Naive thymus-derived CD4-positive, alpha-beta T cell (primary cell): Measurements from ENCODE around the gene TENM4. TPM values are rescaled to one million over a fixed set of nuclear protein-coding genes. Genes with fewer than 3 reads are reported as not detected.
"Not testable (repeated sequence)": the region's sequence is repeated elsewhere in the genome, so short reads cannot be mapped to it uniquely, and the experiment has no call there.

Source experiments
- ATAC-seq: fragments of 150-1000 bp; cut with Tn5 transposase; 2 replicates; pipeline ENCODE4 v1.10.0; 2021; ENCODE audit warnings: mild to moderate bottlenecking, moderate library complexity
- CTCF ChIA-PET: fragments of 350-600 bp; sonication (Branson Sonifier 250); formaldehyde crosslinking; loops from one replicate; lab custom pipeline; 2021; ENCODE audit warnings: antibody characterized with exemption; lab: Charles Lee
- POLR2A ChIA-PET: fragments of 350-600 bp; sonication (Branson Sonifier 250); formaldehyde crosslinking; loops from one replicate; lab custom pipeline; 2021; ENCODE audit warnings: antibody characterized with exemption, inconsistent platforms; lab: Charles Lee
- DNase-seq, 9 donors: peaks; one replicate each; pipeline versions ENCODE4 v3.0.0 to v3.0.0-alpha.2; 2020 to 2022; ENCODE audit warnings: mixed read lengths in 1 of 9
- H3K27ac ChIP-seq: one replicate; pipeline ENCODE4 v1.7.0; 2013; ENCODE audit warnings: mild to moderate bottlenecking, low read depth, low read length, moderate library complexity
- H3K27me3 ChIP-seq, 2 donors: one replicate each; pipeline ENCODE4 v1.7.0; 2013; ENCODE audit warnings: low read length in 2 of 2, mild to moderate bottlenecking in 2 of 2, moderate library complexity in 2 of 2; ENCODE audit not compliant: control insufficient read depth in 2 of 2, insufficient read depth in 2 of 2
- H3K36me3 ChIP-seq, 3 experiments: 1 replicate in 2 of 3; 2 replicates in 1 of 3; pipeline ENCODE4 v1.7.0; 2013; ENCODE audit warnings: low read length in 3 of 3, mild to moderate bottlenecking in 3 of 3, moderate library complexity in 1 of 3; ENCODE audit not compliant: insufficient read depth in 3 of 3, control insufficient read depth in 2 of 3
- H3K4me1 ChIP-seq, 2 donors: one replicate each; pipeline ENCODE4 v1.7.0; 2013; ENCODE audit warnings: low read length in 2 of 2, mild to moderate bottlenecking in 2 of 2, moderate library complexity in 1 of 2; ENCODE audit not compliant: control insufficient read depth in 2 of 2, insufficient read depth in 2 of 2
- H3K4me3 ChIP-seq: 2 replicates; pipeline ENCODE4 v1.7.0; 2013; ENCODE audit warnings: mild to moderate bottlenecking, low read length
- H3K9me3 ChIP-seq, 3 experiments: 1 replicate in 2 of 3; 2 replicates in 1 of 3; pipeline ENCODE4 v1.7.0; 2013; ENCODE audit warnings: low read length in 3 of 3; ENCODE audit not compliant: control insufficient read depth in 2 of 3
- H3K27ac Mint-ChIP-seq, 9 donors: one replicate each; pipeline ENCODE4 v1.8.0; 2020 to 2022; ENCODE audit warnings: mixed read lengths in 9 of 9, mild to moderate bottlenecking in 8 of 9, moderate library complexity in 5 of 9, inconsistent platforms in 2 of 9
- H3K27me3 Mint-ChIP-seq, 5 donors: one replicate each; pipeline ENCODE4 v1.8.0; 2021 to 2022; ENCODE audit warnings: mixed read lengths in 5 of 5, mild to moderate bottlenecking in 1 of 5
- H3K36me3 Mint-ChIP-seq, 5 donors: one replicate each; pipeline ENCODE4 v1.8.0; 2020 to 2022; ENCODE audit warnings: mixed read lengths in 5 of 5, mild to moderate bottlenecking in 3 of 5, inconsistent platforms in 1 of 5
- H3K4me1 Mint-ChIP-seq, 7 donors: one replicate each; pipeline ENCODE4 v1.8.0; 2020 to 2022; ENCODE audit warnings: mixed read lengths in 7 of 7, mild to moderate bottlenecking in 3 of 7, inconsistent platforms in 1 of 7
- H3K4me3 Mint-ChIP-seq, 10 donors: one replicate each; pipeline ENCODE4 v1.8.0; 2020 to 2022; ENCODE audit warnings: mild to moderate bottlenecking in 10 of 10, mixed read lengths in 10 of 10, moderate library complexity in 6 of 10, inconsistent platforms in 2 of 10
- H3K9me3 Mint-ChIP-seq, 11 donors: one replicate each; pipeline ENCODE4 v1.8.0; 2020 to 2022; ENCODE audit warnings: mixed read lengths in 11 of 11, mild to moderate bottlenecking in 4 of 11, inconsistent platforms in 1 of 11, moderate library complexity in 1 of 11
- intact Hi-C, 2 donors: fragments of 100-400 bp; cut with micrococcal nuclease; formaldehyde crosslinking; loops; one replicate each; pipeline ENCODE4 v1.15.1; 2023
- polyA plus RNA-seq, 2 donors: library from polyadenylated mRNA; unstranded; fragments of 300-500 nt; fragmentation: Illumina TruSeq; gene quantifications; one replicate each; pipeline ENCODE4 v1.2.3, GENCODE V29; 2021
- total RNA-seq, 6 experiments: library from RNA in 5 of 6; stranded (reverse) in 5 of 6; gene quantifications; 1 replicate in 5 of 6; 2 replicates in 1 of 6; pipeline ENCODE4 v1.2.3 and lab custom pipeline; 2021 to 2026

TENM4 gene
- total and polyA plus RNA-seq, 7 experiments from 2014 or later = 0.32 to 0.47 TPM; not detected in 5

- H3K4me1 ChIP-seq = no peaks in the 10 kb centered on the region
- DNase-seq = no peak
- no peak overlapping the region for H3K4me3 ChIP-seq
- H3K9me3 Mint-ChIP-seq = peaks cover 8 to 24% (median 12%) of the 10 kb centered on the region in 11 donors
- peaks cover 0 to 3% (median 0%) of the 10 kb centered on the region in 3 experiments for H3K9me3 ChIP-seq
- POLR2A ChIA-PET = no interaction called here
- peaks cover 3 to 16% (median 11%) of the 10 kb centered on the region in 5 donors for H3K27me3 Mint-ChIP-seq
- intact Hi-C loops = no loop called here
- ATAC-seq = no peak
- CTCF ChIA-PET = no interaction called here
- no peak overlapping the region for H3K27ac Mint-ChIP-seq
- no peaks in the 10 kb centered on the region for H3K4me1 Mint-ChIP-seq
- H3K27ac ChIP-seq = no peak overlapping the region
- no peak overlapping the region for H3K4me3 Mint-ChIP-seq
- no peaks in the 10 kb centered on the region for H3K27me3 ChIP-seq
- no peaks in the 10 kb centered on the region for H3K36me3 ChIP-seq
- H3K36me3 Mint-ChIP-seq = peaks cover 0 to 9% (median 5%) of the 10 kb centered on the region in 5 donors
Observed at GRCh38 chr11:78622666-78623065, 818.2 kb downstream of the TENM4 start.

DNA sequence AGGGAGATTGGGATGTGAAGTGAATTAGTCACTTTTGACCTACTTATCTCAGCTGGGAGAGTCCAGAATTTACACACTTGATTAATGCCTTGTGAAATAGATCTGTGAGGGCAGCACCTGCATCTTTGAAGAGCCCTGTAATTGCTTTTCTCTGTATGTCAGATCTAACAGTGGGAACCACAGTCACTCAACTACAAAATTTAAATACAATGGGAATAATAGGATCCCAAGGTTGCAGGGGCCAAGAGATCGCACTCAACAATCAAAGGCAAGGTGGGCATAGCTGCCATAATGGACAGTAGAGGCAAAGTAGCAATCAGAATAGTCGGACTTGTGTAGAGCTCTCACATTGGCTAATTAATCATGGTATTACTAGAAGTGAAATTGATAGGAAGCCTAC, 820.7 kb downstream of the TENM4 start:
- peaks cover 8 to 24% (median 10%) of the 10 kb centered on the region in 11 donors for H3K9me3 Mint-ChIP-seq
- no peaks in the 10 kb centered on the region for H3K27me3 ChIP-seq
- H3K9me3 ChIP-seq = peaks cover 0 to 3% (median 0%) of the 10 kb centered on the region in 3 experiments
- DNase-seq (no peak), ATAC-seq (no peak)
- peaks cover 3 to 11% (median 6%) of the 10 kb centered on the region in 5 donors for H3K27me3 Mint-ChIP-seq
- H3K4me3 ChIP-seq = no peak overlapping the region
- H3K36me3 ChIP-seq = no peaks in the 10 kb centered on the region
- H3K4me3 Mint-ChIP-seq = no peak overlapping the region
- intact Hi-C loops = no loop called here
- no peak overlapping the region for H3K27ac ChIP-seq
- peaks cover 0 to 9% (median 5%) of the 10 kb centered on the region in 5 donors for H3K36me3 Mint-ChIP-seq
- H3K27ac Mint-ChIP-seq = no peak overlapping the region
- H3K4me1 Mint-ChIP-seq = no peaks in the 10 kb centered on the region
- no peaks in the 10 kb centered on the region for H3K4me1 ChIP-seq
- ChIA-PET CTCF (no interaction called here), POLR2A (no interaction called here)

DNA sequence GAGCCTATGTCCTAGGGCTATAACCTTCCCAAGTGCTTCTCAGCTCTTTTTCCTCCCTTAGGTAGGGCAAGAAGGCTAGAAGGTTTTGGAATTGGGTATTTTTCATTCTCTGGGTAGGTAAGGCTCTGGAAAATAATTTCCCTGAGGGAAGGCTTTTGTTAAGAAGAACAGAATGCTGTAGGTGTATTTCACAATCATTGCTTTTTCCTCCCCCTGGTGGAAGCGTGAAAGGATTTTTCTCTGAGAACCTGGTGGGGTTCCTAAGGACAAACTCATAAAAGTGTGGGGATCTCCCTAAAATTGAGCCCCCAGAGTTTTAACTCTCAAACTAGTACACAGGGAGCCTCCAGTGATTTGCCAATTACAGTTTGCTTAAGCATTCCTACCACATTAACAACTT, 825.1 kb downstream of the TENM4 start:
- DNase-seq (no peak), ATAC-seq (no peak)
- peaks cover 0 to 3% (median 0%) of the 10 kb centered on the region in 3 experiments for H3K9me3 ChIP-seq
- H3K27me3 ChIP-seq = no peaks in the 10 kb centered on the region
- Mint-ChIP-seq H3K27me3 (peaks cover 0 to 18% (median 5%) of the 10 kb centered on the region in 5 donors), H3K4me3 (no peak overlapping the region), H3K4me1 (no peaks in the 10 kb centered on the region), H3K9me3 (peaks cover 8 to 18% (median 12%) of the 10 kb centered on the region in 11 donors), H3K36me3 (peaks cover 0 to 9% (median 5%) of the 10 kb centered on the region in 5 donors), H3K27ac (no peak overlapping the region)
- no peaks in the 10 kb centered on the region for H3K36me3 ChIP-seq
- H3K4me1 ChIP-seq = no peaks in the 10 kb centered on the region
- intact Hi-C loops = no loop called here
- ChIA-PET CTCF (no interaction called here), POLR2A (no interaction called here)
- H3K27ac ChIP-seq = no peak overlapping the region
- H3K4me3 ChIP-seq = no peak overlapping the region

DNA sequence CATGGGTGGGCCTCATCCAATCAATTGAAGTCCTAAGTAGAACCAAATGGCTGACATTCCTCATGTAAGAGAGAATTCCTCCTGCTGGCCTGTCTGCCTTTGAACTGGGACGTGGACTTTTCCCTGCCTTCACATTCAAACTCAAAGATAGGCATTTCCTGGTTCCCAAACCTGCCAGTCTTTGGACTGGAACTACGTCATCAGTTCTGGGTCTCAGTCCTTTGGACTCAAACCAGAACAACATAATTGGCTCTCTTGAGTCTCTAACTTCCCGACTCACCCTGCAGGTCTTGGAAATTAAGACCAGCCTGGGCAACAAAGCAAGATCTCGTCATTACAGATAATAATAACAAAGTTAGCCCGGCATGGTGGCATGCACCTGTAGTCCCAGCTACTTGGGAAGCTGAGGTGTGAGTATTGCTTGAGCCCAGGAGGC, 827.4 kb downstream of the TENM4 start:
- no peak overlapping the region for H3K27ac Mint-ChIP-seq
- H3K4me1 Mint-ChIP-seq = no peaks in the 10 kb centered on the region
- ATAC-seq (no peak), DNase-seq (no peak)
- H3K27me3 ChIP-seq = no peaks in the 10 kb centered on the region
- no peaks in the 10 kb centered on the region for H3K4me1 ChIP-seq
- intact Hi-C loops = no loop called here
- H3K9me3 ChIP-seq = no peaks in the 10 kb centered on the region
- CTCF ChIA-PET = no interaction called here
- no peaks in the 10 kb centered on the region for H3K36me3 Mint-ChIP-seq
- H3K9me3 Mint-ChIP-seq = peaks cover 0 to 6% (median 0%) of the 10 kb centered on the region in 11 donors
- H3K27me3 Mint-ChIP-seq = peaks cover 0 to 18% (median 4%) of the 10 kb centered on the region in 5 donors
- H3K27ac ChIP-seq = no peak overlapping the region
- POLR2A ChIA-PET = no interaction called here
- H3K36me3 ChIP-seq = no peaks in the 10 kb centered on the region
- H3K4me3 Mint-ChIP-seq = no peak overlapping the region
- no peak overlapping the region for H3K4me3 ChIP-seq

DNA sequence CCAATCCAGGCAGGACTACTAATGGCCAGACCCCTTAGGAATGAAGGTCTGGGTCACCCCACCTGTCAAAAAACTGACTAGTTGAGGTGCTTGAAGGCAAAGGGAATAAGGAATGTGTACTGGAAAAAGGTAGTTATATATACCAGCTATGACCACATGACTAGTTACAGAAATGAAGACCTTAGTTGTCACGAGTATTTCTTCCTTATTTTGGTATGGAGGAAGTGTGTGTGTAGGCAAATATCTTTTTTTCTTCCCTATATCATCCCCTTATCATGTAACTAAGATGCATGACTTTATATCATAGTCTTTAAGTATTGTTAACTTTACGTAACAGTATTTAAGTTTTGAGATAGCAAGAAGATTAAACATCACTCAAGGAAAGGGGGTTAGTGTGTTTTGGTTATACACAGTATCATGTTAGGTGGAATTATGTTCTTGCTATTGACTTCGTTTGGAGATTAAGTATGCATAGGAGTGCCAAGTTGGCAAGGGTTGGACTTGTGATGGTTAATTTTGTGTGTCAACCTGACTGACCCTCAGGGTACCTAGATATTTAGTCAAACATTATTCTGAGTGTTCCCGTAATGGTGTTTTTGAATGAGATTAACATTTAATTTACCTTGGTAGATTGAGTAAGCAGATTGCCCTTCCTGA, 828.0 kb downstream of the TENM4 start:
- Histone ChIP-seq H3K27me3 (no peaks in the 10 kb centered on the region), H3K4me3 (no peak overlapping the region), H3K9me3 (no peaks in the 10 kb centered on the region), H3K27ac (no peak overlapping the region), H3K36me3 (no peaks in the 10 kb centered on the region), H3K4me1 (no peaks in the 10 kb centered on the region)
- ATAC-seq (no peak), DNase-seq (no peak)
- Mint-ChIP-seq H3K27ac (no peak overlapping the region), H3K27me3 (peaks cover 0 to 18% (median 4%) of the 10 kb centered on the region in 5 donors), H3K9me3 (peaks cover 0 to 6% (median 0%) of the 10 kb centered on the region in 11 donors), H3K4me3 (no peak overlapping the region), H3K36me3 (no peaks in the 10 kb centered on the region), H3K4me1 (no peaks in the 10 kb centered on the region)
- CTCF ChIA-PET = no interaction called here
- intact Hi-C loops = no loop called here
- POLR2A ChIA-PET = no interaction called here

DNA sequence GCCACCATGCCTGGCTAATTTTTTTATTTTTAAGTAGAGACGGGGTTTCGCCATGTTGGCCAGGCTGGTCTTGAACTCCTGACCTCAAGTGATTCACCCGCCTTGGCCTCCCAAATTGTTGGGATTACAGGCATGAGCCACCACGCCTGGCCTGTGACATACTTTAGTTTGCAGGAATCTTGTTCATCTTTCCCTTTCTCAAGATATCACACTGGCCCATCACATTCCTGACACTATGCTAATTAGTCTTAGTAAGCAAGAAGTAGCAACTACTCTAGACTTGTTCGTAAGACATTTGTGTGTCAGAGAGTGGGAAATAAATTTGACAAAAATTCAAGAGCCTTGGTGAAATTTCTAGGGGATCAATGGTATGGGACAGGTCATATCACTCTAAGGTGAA, 831.5 kb downstream of the TENM4 start:
- H3K36me3 Mint-ChIP-seq, H3K27ac ChIP-seq, H3K9me3 Mint-ChIP-seq, H3K36me3 ChIP-seq, CTCF ChIA-PET, POLR2A ChIA-PET, H3K9me3 ChIP-seq, ATAC-seq, H3K4me3 ChIP-seq, H3K4me3 Mint-ChIP-seq, H3K27ac Mint-ChIP-seq, intact Hi-C loops, H3K4me1 ChIP-seq, DNase-seq, H3K27me3 ChIP-seq, H3K4me1 Mint-ChIP-seq: not testable (repeated sequence)
- peaks cover 0 to 15% (median 7%) of the 10 kb centered on the region in 5 donors for H3K27me3 Mint-ChIP-seq

- no peaks in the 10 kb centered on the region for H3K9me3 ChIP-seq
- intact Hi-C loops = no loop called here
- H3K4me3 ChIP-seq = no peak overlapping the region
- Mint-ChIP-seq H3K4me3 (no peak overlapping the region), H3K9me3 (no peaks in the 10 kb centered on the region), H3K36me3 (no peaks in the 10 kb centered on the region), H3K27ac (no peak overlapping the region), H3K4me1 (no peaks in the 10 kb centered on the region), H3K27me3 (peaks cover 0 to 15% (median 7%) of the 10 kb centered on the region in 5 donors)
- ChIA-PET POLR2A (no interaction called here), CTCF (no interaction called here)
- H3K36me3 ChIP-seq = no peaks in the 10 kb centered on the region
- no peak overlapping the region for H3K27ac ChIP-seq
- no peak for DNase-seq
- no peaks in the 10 kb centered on the region for H3K27me3 ChIP-seq
- ATAC-seq = no peak
- H3K4me1 ChIP-seq = no peaks in the 10 kb centered on the region
Observed at GRCh38 chr11:78607696-78608095, 833.1 kb downstream of the TENM4 start.
